Glomerular visceral epithelial cell (primary cell): ENCODE data around the gene PHF13.

Source experiments
- DNase-seq: peaks from one replicate; pipeline ENCODE4 v3.0.0-alpha.2; 2016; ENCODE audit errors: extremely low spot score

Gene PHF13

DNA sequence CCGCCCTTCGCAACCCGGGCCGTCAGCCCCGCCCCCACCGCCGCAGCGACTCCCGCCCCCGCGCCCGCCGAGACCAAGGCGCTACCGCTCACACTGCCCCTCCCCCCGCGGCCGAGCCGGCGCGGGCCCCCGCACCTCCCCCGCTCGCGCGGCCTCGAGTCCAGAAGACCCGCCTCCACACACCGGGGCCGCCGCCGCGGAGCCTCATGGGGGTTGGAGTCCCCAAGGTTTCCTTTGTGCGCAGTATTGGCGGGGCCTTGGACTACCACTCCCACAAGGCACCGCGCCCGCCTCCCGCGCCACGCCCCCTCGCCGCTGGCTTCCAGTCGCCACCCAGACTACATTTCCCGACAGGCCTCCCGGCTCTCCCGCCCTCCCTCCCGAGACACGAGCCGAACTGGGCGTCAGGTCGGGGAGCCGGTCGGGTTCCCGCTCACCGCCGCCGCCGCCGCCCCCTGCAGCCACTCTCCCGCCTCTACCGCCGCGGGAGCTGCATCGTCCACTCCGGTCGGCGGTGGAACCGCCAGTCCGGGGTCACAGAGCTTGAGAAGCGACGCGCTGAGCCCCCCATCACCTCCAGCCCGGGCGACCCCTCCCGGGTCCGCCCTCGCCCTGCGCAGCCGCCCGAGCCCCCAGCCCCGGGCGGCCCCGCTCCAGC is at the start of gene PHF13:
PHF13 (plus strand) TSS at position 371 of the 658 bp plus-strand sequence. CDS start 336 bp downstream, outside the sequence.
- peak; percentile 99 for DNase-seq

DNA sequence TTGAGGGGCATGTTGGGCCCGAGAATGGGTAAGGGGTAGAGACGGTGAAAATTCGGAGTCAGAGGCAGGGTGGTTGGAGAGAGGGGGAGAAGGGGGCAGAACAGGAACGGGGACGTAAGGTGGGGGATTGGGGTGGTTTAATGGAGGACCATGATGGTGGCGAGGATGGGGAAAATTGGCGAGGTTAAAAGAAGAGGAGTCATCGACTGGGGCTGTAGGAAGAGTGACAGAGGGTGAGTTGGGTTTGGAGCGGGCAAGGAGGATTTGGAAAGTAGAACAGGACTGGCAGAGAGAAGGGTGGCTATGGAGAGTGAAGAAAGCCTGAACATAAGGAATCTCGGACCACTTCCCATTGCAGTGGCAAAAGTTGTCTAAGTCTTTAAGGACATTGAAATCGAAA is 44.5 kb upstream of the PHF13 start:
- no peak for DNase-seq

DNA sequence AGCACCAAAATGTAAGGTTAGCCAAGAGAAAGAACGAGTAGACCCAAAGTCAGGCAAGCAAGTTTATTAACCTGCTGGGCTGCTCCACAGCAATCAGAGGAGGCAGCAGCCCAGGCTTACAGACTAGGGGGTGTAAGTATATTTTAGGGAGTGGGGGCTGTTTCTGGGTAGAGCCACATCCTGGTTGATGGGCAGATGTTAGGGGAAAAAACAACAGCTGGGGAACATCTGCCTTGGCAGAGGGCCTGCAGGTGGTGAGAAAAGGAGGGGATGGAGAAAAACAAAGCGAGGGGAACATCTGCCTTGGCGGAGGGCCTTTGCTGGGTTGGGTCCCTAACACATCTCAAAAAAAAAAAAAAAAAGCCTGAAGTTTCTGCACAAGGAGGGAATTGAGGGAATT is 43.4 kb upstream of the PHF13 start:
- DNase-seq, result no peak

DNA sequence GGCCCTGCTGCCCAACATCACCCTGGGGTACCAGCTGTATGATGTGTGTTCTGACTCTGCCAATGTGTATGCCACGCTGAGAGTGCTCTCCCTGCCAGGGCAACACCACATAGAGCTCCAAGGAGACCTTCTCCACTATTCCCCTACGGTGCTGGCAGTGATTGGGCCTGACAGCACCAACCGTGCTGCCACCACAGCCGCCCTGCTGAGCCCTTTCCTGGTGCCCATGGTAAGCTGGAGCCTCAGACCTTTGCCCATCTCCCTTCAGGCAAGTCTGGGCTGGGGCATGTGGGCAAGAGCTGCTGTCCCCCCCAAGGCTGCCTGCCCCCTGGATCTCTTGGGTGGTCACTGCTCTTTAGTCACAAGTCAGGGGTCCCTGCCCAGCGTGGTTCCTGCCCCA is 42.5 kb upstream of the PHF13 start:
- no peak for DNase-seq

DNA sequence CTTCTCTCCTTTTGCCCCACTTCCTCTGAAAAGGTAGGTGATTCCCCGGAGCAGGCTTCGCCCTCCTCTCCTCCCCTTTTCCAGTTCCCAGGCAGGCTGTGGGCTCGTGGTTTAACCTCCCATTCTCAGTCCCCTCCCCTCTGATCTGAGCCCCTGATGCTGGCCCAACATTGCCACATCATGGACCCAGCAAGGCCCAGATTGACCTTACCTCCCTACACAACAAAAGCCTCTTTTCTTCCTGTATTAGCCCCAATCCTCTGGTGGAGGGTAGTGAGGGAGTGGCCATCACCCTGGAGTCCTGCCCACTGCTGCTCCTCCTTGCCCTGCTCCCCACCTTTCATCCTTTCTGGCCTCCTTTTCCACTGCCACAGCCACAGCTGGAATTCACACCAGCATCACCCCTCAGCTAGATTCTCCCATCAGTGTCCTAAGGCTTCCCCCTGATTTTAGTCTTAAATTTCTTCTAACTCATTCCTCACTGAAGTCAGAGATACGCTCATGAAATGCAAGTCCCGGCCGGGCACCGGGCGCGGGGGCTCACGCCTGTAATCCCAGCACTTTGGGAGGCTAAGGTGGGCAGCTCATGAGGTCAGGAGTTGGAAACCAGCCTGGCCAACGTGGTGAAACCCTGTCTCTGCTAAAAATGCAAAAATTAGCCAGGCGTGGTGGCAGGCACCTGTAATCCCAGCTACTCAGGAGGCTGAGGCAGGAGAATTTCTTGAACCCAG is 40.7 kb upstream of the PHF13 start:
- DNase-seq, result no peak

DNA sequence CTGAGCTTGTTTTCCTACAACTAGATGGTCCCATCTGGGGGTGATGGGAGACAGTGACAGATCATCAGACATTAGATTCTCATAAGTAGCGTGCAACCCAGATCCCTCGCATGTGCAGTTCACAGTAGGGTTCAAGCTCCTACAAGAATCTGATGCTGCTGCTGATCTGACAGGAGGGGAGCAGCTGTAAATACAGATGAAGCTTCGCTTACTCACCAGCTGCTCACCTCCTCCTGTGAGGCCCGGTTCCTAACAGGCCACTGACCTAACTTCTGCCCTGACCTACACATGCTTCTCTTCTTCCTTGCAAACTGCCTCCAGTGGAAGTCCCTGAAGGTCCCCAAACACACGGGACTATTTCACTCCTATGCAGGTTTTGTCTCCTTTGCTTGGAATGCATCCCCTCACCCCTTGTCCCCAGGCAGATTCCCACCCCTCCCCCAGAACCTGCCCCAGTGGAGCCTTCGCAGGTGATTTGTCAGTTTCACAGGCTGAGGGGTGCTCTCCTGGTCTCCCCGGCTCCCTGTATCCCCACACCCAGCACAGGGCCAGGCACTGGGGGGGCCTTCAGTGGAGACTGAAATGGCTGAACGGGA is 39.4 kb upstream of the PHF13 start:
- DNase-seq, result no peak

DNA sequence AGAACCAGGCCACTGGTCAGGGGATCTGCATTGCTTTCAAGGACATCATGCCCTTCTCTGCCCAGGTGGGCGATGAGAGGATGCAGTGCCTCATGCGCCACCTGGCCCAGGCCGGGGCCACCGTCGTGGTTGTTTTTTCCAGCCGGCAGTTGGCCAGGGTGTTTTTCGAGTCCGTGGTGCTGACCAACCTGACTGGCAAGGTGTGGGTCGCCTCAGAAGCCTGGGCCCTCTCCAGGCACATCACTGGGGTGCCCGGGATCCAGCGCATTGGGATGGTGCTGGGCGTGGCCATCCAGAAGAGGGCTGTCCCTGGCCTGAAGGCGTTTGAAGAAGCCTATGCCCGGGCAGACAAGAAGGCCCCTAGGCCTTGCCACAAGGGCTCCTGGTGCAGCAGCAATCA is 38.7 kb upstream of the PHF13 start:
- no peak for DNase-seq

DNA sequence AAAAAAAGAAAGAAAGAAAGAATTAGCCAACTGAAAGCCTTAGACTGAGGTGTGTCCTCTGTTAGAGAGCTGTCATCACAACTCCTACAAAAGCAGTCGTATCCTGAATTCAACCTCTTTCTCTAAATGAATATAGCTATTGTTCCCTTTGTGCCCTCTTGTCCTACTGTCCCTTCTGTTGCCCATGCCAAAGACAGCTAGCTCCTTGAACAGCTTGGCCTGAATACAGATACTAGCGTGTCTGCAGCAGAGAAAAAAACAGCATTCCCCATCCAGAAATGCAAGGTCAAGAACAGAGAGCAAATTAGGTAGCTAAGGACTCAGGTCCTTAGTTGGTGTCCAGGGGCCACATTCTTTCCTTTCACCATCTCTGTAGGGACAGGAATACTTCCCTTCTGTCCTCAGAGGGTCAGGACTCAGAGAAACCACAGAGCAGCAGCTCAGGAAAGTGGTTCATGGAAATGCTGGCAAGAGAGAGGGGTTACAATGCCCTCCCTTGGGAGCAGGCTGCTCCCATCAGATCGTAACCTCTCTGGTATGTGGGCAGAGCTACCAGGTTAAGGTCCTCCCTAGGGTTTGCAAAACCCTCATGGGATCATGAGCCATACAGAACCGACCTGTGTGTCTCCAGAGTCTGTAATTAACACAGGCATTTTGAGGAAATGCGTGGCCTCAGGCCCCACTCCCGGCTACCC is 35.6 kb upstream of the PHF13 start:
- no peak for DNase-seq

DNA sequence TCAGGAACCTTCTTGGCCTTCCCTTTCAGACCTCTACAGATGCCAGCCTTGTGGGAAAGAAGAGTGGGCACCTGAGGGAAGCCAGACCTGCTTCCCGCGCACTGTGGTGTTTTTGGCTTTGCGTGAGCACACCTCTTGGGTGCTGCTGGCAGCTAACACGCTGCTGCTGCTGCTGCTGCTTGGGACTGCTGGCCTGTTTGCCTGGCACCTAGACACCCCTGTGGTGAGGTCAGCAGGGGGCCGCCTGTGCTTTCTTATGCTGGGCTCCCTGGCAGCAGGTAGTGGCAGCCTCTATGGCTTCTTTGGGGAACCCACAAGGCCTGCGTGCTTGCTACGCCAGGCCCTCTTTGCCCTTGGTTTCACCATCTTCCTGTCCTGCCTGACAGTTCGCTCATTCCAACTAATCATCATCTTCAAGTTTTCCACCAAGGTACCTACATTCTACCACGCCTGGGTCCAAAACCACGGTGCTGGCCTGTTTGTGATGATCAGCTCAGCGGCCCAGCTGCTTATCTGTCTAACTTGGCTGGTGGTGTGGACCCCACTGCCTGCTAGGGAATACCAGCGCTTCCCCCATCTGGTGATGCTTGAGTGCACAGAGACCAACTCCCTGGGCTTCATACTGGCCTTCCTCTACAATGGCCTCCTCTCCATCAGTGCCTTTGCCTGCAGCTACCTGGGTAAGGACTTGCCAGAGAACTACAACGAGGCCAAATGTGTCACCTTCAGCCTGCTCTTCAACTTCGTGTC is 34.7 kb upstream of the PHF13 start:
- DNase-seq, result no peak

DNA sequence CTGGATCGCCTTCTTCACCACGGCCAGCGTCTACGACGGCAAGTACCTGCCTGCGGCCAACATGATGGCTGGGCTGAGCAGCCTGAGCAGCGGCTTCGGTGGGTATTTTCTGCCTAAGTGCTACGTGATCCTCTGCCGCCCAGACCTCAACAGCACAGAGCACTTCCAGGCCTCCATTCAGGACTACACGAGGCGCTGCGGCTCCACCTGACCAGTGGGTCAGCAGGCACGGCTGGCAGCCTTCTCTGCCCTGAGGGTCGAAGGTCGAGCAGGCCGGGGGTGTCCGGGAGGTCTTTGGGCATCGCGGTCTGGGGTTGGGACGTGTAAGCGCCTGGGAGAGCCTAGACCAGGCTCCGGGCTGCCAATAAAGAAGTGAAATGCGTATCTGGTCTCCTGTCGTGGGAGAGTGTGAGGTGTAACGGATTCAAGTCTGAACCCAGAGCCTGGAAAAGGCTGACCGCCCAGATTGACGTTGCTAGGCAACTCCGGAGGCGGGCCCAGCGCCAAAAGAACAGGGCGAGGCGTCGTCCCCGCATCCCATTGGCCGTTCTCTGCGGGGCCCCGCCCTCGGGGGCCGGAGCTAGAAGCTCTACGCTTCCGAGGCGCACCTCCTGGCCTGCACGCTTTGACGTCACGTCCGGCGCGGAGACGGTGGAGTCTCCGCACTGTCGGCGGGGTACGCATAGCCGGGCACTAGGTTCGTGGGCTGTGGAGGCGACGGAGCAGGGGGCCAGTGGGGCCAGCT is 34.0 kb upstream of the PHF13 start, which contains the start of gene ZBTB48:
ZBTB48 (plus strand) TSS at position 621 of the 745 bp plus-strand sequence. CDS start 616 bp downstream, outside the sequence.
- DNase-seq, result peak; percentile 98

DNA sequence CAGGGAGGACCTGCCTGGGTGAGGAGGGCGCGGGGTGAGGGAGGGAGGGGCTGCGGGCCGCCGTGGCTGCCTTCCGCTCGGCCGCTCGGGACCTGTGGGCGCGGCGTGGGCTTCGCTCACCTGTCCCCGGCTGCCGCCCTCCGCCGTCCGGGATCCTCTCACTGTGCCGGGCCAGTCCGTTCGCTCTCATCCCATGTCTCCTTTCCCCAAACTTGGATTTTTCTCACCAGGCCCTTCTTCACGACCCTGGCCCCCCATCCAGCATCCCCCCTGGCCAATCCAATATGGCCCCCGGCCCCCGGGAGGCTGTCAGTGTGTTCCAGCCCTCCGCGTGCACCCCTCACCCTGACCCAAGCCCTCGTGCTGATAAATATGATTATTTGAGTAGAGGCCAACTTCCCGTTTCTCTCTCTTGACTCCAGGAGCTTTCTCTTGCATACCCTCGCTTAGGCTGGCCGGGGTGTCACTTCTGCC is 33.4 kb upstream of the PHF13 start:
- DNase-seq, result no peak

DNA sequence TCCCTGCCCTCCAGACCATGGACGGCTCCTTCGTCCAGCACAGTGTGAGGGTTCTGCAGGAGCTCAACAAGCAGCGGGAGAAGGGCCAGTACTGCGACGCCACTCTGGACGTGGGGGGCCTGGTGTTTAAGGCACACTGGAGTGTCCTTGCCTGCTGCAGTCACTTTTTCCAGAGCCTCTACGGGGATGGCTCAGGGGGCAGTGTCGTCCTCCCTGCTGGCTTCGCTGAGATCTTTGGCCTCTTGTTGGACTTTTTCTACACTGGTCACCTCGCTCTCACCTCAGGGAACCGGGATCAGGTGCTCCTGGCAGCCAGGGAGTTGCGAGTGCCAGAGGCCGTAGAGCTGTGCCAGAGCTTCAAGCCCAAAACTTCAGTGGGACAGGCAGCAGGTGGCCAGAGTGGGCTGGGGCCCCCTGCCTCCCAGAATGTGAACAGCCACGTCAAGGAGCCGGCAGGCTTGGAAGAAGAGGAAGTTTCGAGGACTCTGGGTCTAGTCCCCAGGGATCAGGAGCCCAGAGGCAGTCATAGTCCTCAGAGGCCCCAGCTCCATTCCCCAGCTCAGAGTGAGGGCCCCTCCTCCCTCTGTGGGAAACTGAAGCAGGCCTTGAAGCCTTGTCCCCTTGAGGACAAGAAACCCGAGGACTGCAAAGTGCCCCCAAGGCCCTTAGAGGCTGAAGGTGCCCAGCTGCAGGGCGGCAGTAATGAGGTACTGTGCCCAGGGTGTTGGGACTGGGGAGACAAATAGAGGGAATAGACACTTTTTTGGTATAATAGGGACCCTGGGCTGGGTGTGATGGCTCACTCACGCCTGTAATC is 32.7 kb upstream of the PHF13 start:
- DNase-seq, result no peak

DNA sequence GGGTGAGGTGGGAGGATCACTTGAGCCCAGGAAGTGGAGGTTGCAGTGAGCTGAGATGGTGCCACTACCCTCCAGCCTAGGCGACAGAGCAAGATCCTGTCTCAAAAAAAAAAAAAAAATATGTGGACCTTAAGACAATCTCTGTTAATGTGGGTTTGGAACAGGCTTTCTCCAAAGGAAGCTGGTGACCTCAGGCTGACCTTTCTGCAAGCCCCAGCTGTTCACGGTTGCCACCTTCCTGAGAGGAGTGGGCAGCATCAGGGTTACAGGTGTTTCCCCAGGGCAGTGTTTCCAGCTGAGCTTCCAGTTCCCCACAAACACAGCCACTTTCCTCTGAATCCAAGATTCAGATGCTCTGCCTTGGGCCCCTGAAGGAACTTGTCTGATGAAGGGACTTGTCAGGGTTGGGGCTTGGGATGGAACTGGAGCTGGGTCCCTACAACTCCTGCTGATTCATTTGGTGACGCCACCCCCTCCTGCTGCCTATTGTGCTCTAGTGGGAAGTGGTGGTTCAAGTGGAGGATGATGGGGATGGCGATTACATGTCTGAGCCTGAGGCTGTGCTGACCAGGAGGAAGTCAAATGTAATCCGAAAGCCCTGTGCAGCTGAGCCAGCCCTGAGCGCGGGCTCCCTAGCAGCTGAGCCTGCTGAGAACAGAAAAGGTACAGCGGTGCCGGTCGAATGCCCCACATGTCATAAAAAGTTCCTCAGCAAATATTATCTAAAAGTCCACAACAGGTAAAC is 31.8 kb upstream of the PHF13 start:
- DNase-seq, result no peak

DNA sequence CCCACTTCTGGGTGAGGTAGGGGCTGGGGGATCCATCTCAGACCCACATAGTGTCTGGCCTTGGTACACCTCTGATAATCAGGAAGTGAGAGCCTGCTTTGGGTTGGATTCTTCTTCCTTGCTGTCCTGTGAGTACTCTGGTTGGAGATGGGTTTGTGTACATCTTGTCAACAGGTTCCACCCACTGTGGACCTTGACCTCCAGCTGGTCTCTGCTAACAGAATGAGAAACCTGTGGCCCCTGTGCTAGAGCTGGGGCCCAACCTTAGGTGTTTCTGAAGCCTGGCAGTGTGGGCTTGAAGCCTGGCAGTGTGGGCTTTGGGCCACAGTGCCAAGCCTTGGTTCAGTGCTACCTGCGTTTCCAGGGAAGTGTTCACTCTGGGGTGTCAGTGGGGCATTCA is 31.2 kb upstream of the PHF13 start:
- no peak for DNase-seq

DNA sequence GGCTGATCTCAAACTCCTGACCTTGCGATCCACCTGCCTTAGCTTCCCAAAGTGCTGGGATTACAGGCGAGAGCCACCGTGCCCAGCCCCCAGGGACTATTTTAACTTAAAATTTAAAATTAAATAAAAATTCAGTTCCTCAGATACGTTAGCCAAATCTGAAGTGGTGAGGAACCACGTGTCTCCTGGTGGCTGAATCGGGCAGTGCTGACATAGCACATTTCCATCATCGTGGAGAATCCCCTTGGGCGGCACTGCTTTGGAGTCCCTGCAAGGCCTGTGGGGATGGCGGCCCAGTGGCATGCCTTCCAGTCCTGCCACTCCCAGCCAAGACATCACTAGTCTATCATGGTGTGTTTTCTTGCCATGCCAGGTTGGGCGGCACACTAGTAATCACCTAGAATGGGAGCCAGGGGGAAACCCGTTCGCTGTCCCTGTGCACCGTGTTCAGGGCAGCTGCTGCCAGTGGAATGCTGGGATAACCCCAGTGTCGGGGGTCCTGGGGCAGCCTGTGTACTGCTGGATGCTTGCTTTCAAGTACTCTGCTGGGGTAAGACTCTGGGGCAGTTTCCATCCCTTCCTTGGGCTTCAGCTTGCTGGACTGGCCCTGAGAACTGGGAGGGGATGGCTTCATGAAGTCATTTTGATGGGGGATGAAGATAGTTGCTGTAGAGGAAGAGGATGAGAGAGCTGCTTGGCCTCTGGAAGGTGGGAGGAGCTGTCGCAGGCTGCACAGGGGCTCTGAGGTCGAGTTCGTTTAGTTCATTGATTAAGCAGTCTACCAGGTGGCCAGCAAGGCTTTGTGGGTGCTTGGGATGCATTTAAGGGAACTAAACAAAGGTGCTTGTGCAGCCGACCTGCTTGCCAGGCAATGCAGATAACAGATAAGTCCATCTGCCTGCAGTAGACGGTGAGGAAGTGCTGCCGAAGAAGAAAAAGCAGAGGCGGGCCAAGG is 29.1 kb upstream of the PHF13 start:
- no peak for DNase-seq

DNA sequence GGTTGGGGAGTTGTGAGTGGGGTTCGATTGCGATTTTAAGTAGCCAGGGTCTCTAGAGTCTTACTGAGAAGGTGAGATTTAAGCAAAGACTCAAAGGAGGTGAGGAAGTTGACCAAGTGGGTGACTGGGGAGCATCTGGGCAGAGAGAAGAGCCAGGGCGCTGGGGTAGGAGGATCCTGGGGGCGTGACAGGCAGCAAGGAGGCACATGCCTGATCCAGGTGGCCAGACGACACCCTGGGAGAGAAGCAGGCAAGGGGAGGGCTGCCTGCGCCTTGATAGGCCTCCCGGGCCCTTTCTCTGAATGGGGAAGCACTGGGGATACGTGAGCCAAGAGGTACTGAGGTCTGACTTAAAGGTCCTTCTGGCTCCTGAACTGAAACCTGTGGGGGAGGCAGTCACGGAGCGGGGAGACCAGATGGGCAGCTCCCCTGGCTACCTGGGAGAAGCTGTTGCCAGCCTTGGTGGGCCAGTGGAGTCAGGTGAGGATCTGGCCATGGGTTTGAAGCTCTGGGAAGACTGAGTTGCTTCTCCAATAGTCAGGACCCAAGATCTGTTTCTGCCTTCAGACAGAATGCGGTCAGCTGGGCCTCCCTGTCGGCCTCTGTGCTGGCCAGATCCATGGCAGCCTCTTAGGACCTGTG is 28.3 kb upstream of the PHF13 start:
- no peak for DNase-seq

DNA sequence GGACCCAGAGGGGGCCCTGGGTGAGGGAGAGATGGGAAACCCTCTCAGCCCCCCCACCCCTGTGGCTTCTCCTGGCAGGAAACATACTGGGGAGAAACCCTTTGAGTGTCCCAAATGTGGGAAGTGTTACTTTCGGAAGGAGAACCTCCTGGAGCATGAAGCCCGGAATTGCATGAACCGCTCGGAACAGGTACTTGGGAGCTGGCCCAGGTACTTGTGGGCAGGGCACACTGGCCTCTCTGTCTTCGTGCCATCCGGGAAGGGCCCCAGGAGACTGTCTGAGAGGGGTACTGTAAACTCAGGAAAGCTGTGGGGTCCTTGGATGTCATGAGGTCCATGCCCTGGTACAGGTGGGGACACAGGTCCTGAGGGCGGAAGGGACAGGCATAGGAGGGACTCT is 27.7 kb upstream of the PHF13 start:
- no peak for DNase-seq

DNA sequence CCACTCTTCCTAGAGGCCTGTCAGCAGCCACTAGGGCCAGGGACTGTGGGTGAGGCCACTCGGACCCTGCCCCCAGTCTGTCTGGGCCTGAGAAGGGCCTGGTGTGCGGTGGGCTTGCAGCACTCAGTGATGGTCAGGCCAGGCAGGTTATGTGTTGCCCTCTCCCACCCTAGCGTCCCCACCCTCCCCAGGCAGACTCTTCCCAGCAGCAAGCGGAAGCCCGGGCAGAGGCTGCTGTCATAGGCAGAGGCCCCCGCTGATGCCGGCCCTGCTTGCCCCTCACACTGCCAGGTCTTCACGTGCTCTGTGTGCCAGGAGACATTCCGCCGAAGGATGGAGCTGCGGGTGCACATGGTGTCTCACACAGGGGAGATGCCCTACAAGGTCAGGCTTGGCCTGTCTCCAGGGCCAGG is 27.1 kb upstream of the PHF13 start:
- no peak for DNase-seq
